Measurements from ENCODE around the gene ZMYND8.
"Not testable (repeated sequence)": the region's sequence is repeated elsewhere in the genome, so short reads cannot be mapped to it uniquely, and the experiment has no call there.

ZMYND8 gene

DNA sequence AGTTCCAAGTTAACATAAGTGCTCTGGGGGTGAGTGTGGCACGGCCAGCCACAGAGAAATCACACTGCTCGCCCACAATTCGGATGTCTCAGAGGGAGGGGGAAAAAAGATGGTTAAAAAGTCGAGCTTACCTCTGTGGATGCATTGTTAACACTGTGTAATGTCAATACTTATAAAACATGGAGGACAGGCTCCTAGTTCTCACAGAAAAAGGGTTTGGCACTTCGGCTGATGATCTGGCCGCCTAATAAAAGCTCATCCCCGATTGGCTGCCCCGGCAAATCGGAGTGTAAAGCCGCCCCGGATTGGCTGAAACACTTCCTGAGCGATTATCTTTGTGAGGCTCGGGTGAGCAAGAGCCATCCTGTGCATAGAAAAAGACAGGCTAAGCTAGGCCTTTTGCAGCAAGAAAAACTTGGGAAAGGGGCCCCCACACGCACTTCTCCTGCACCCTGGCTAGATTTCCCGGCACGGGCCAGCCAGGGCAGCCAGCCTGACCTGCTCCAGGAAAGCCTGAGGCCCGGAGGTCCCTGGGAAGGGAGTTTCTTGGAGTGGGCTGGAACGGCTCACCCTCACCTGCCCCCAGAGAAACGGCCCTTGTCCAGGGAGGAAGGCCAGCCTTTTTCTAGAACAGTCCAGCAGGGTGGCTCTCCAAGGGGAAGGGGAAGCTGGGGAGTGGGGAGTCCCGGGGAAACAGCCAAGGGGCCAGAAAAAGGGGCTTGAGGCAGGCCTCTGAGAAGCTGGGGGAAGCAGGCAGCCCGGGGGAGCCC is at the start of gene ZMYND8:
ZMYND8 (minus strand) TSS at position 174 of the 770 bp plus-strand sequence; CDS start at position 145, 29 bp downstream.
- DNase-seq, result peak; percentile 98

DNA sequence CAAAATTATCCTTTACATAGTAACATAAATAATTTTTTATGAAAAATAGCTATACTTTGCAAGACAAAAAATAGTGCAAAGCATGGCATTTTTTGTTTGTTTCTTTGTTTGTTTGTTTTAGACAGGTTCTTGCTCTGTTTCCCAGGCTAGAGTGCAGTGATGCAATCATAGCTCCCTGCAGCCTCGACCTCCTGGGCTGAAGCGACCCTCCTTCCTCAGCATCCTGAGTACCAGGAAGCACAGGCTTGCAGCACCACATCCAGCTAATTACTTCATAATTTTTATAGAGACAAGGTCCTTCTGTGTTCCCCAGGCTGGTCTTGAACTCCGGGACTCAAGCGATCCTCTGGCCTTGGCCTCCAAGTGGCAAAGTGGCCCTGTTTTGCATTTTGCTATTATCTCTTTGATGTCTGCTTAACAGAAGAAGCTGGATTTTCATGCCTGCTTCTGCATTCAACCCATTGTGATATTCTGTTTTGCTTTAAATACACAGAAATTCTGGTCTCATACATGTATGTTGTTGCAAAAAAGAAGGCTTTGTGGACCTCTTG is 49.4 kb upstream of the ZMYND8 start:
- DNase-seq, result no peak

DNA sequence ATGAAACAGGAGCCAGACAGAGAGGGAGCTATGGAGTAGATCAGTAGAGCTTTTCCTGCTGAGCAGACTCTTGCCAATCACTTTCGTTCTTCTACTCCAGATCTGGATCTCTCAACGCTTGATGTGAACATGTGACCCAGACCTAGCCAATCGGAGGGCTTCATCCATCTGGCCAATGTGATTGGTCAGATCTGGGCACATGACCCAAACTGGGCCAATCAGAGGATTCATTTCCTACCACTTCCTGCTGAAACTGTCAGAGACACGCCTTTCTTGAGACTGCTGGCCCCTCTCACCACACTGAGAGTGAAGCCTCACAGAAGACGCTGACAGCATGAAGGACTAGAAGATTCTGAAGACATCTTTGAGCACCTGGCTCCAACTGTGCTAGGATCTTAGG is 44.2 kb upstream of the ZMYND8 start:
- no peak for DNase-seq

DNA sequence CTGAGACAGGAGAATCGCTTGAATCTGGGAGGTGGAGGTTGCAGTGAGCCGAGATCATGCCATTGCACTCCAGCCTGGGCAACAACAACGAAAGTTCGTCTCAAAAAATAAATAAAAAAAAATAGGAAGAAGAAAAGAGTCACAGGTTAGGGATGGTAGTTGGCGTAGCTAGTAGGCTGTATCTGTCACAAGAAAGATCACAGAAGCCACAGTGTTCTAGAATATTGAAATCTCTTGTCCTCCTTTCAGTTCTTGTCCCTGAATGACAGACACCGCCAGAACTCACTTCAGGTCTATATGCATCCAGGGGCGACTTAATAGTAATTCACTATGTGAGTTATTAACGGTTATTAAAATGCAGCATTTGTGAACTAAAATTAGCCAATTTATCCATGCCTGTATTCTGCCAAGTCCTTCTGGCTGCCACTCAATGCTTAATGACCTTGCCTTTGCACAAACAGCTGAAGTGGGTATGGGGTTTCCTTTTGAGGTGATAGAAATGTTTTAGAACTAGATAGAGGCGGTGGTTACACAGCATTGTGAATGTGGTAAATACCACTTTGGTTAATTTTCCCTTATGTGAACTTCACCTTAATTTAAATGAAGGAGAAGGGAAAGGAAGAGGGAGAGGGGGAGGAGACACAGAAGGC is 41.3 kb upstream of the ZMYND8 start:
- no peak for DNase-seq

DNA sequence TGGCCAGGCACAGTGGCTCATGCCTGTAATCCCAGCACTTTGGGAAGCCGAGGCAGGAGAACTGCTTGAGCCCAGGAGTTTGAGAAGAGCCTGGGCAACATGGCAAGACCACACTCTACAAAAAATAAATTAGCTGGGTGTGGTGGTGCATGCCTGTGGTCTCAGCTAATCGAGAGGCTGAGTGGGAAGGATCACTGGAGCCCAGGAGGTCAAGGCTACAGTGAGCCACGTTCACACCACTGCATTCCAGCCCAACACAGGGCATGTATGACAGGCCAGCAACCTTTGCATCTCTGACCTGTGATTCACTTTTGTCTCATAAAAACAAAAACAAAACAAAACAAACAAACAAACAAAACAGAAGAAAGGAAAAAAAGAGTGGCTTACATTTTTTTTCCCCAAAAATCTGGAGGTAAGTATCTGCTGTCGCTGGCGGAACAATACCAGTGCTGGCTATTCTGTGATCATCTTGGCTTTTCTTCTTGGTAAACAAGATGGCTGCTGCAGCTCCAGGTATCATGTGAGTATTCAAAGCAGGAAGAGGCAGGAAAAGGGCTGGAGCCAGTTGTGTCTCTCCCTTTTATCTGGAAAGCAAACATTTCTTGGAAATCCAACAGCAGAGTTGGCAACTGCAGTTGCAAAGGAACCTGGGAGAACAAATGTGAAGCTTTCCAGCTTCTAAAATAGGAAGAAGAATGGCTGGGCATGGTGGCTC is 40.4 kb upstream of the ZMYND8 start:
- no peak for DNase-seq

DNA sequence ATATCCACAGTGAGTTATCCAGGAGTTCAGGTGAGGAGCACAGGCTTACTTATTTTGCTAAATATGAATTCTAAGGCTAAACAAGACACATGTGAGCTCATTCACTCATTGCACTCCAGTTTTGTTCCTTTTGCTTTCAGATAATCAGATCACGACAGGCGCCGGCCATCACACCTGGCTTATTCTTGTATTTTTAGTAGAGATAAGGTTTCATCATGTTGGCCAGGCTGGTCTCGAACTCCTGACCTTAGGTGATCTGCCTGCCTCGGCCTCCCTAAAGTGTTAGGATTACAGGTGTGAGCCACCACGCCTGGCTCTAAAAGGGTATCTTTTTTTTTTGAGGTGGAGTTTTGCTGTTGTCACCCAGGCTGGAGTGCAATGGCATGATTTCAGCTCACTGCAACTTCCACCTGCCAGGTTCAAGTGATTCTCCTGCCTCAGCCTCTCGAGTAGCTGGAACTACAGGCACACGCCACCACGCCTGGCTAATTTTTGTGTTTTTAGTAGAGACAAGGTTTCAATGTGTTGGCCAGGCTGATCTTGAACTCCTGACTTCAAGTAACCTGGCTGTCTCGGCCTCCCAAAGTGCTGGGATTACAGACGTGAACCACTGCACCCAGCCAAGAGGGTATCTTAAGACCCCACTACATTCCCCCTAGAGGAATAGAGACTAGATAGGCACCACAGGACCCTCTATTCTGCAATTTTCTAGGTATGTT is 37.5 kb upstream of the ZMYND8 start:
- DNase-seq, result not testable (repeated sequence)

DNA sequence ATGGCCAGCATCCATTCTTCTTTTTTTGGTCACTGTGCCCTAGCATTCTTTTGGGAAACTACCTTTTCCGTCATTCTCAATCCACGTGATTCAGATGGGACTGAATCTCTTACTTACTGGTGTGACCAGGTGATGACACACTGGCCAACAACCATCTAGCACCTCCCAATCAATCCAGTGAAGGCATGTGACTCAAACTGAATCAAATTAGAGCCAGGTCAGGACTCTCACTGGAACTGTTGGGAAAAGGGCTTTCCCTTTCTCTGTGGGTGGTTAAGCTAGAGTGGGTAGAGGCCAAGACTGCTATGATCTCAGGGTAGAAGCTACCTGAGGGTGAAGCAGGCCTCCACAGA is 36.2 kb upstream of the ZMYND8 start:
- no peak for DNase-seq

DNA sequence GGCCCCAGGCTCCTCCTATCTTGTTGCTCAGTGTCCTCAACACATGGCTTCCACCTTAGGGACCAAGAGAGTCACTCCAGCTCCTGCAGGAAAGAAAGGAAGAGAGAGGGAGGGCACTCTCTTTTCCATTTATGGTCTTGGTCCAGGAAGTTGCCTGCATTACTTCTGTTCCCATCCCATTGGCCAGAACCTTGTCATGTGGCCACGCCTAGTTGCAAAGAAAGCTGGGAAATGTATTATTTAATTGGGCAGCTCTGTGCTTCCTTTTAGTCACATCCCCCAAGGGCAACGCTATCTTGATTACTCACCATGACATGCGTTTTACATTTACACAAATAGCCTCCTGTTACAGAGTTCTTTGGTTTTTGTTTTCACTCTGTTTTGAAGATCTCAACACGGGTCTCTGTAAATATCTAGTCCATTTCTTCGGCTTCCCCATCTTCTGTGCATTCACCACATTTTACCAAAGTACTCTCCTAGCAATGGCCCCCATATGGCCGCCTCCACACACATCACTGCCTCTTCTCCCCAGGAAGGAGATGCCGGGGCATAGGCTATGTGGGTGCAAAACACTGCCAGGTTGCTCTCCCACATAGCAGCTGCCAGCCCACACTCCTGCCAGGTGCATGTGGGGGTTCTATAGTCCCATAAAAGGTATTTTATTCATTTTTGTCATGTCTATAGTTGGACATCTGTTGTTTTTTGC is 35.7 kb upstream of the ZMYND8 start:
- DNase-seq, result no peak

DNA sequence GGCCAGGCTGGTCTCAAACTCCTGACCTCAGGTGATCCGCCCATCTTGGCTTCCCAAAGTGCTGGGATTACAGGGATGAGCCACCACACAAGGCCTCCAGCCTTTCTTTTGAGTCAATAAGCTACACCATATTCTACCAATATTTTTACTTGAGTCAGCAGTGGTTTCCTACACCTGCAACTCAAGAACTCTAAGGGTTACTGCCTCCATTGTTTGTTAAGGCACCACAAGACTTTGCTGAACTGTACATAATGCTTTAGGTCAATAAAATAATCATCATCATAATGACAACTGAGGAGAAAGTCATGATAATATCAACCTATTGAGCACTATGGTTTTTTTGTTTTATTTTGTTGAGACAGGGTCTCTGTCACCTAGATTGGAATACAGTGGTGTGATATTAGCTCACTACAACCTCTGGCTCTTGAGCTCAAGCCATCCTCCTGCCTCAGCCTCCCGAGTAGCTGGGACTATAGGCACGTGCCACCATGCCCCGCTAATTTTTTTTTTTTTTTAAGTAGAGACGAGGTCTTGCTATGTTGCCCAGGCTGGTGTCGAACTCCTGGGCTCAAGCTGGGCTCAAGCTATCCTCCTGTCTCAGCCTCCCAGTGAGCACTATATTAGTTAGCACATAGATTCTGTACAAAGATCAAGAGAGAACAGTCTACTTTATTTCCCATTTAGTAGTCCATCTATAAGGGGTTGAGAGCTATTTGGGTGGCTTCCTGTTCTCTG is 34.9 kb upstream of the ZMYND8 start:
- no peak for DNase-seq

DNA sequence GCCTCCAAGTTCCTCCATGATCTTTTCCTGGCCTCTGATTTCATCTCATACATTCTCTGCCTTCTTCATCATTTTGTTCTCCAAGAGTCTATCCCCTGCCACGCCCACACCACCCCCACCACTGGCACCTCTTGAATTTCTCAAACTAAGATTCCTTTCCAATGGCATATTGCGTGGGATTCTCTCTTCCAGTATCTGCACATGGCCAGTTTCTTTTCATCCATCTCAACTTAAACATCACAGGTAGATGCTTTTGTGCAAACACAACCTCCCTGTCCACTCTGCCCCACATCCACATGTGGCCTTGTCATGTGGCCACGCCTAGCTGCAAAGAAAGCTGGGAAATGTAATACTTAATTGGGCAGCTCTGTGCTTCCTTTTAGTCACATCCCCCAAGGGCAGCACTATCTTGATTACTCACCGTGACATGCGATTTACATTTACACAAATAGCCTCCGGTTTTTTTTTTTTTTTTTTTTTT is 33.4 kb upstream of the ZMYND8 start:
- DNase-seq, result no peak

DNA sequence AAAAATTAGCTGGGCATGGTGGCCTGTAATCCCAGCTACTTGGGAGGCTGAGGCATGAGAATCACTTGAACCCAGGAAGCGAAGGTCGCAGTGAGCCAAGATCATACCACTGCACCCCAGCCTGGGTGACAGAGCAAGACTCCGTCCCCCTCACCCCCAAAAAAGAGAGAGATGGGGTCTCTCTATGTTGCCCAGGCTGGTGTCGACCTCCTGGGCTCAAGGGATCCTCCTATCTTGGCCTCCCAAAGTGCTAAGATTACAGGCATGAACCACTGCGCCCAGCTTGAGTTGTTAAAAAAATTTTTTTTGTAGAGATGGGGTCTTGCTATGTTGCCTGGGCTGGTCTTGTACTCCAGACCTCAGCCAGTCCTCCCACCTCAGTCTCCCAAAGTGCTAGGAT is 29.5 kb upstream of the ZMYND8 start:
- not testable (repeated sequence) for DNase-seq

DNA sequence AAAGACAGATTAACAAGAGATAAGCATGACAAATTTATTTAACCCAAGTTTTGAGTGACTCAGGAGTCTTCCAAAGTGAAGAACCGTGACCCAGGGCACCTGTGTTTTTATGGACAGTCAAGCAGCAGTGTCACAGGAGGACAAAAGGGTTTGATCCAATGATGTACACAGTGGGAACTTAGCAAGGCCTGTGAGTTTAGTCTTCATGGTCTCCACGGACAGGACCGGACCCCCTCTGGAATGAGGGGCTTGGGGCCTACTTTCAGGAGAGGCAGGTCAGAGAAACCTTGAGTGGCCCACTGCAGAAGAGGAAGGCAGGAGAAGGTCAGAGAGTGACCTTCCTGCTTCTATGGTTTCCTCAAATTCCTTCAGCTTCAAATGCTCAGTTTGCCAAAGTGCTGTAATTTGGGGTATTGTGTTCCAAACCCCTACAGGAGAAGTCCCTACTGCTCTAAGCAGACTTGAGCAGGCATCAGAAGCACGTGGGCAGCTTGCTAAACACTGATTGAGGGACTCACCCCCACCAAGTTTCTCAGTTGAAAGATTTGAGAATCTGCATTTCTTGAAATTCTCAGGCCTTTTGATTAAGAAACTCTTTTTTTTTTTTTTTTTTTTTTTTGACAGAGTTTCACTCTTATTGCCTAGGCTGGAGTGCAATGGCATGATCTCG is 26.4 kb upstream of the ZMYND8 start:
- DNase-seq, result no peak

DNA sequence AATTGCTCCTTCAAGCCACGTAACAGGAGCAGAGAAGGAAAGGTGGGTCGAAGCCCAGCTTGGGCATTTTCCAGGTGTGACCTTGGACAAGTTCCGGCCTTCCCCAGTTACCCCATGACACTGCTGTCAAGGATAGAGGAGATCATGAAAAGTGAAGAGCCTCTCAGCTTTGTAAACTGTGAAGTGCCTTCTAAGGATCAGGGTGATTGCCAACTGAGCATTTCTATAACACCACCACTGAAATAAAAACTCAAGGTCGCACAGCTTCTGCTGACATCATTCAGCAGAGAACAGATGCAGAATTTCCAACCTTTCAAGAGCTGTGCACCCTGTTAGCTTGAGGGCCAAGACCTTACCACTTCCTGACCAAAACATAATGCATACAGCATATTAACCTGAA is 24.0 kb upstream of the ZMYND8 start:
- DNase-seq, result no peak

DNA sequence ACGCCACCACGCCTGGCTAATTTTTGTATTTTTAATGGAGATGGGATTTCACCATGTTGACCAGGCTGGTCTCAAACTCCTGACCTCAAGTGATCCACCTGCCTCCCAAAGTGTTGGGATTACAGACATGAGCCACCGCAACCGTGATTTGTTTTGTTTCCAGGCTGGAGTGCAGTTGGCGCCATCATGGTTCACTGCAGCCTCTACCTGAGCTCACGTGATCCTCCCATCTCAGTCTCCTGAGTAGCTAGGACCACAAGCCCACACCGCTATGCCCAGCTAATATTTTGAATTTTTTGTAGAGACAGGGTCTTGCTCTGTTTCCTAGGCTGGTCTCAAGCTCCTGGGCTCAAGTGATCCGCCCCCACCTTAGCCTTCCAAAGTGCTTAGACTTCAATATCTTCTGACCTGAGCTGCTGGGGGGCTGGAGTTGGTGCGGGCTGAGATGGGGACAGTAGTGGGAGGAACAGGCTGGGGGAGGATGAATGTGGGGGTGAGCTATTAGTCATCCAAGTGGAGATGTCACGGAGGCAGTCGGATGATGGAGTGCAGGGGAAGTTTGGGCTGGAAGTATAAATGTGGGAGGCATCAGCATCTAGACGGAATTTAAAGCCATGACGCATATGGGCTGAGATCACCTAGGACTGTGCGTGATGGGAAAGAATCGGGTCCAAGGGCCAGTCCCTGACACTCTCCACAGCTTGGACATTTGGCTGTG is 23.1 kb upstream of the ZMYND8 start:
- DNase-seq, result no peak

DNA sequence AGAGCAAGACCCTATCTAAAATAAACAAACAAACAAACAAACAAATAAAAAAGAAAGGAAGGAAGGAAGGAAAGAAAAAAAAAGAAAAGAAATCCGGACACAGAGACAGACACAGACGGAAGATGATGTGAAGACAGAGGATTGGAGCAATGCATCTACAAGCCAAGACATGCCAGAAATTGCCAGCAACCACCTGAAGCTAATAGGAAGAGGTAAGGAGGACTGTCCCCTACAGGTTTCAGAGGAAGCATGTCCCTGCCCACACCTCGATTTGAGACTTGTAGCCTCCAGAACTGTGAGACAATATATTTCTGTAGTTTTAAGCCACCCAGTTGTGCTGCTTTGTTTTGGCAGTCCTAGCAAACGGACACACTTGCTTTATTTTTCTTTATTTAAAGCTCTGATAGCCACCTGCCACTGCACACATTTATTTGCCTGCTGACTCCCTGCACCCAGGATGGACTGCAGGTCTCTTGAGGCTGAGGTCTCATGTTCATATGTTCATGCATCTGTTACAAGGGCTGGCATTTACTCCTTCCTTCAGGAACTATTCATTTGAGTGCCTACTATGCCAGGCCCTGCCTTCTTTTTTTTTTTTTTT is 20.7 kb upstream of the ZMYND8 start:
- no peak for DNase-seq

DNA sequence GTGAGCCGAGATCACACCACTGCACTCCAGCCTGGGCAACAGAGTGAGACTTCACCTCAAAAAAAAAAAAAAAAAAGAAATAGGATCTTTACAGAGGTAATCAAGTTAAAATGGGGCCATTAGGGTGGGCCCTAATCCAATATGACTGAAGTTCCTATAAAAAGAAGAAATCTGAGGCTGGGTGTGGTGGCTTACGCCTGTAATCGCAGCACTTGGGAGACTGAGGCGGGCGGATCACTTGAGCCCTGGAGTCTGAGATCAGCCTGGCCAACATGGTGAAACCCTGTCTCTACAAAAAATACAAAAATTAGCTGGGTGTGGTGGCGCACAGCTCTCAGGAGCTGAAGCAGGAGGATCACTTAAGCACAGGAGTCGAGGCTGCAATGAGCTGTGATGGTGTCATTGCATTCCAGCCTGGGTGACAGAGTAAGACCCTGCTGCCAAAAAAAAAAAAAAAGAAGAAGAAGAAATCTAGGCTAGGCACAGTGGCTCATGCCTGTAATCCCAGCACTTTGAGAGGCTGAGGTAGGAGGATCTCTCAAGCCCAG is 19.7 kb upstream of the ZMYND8 start:
- not testable (repeated sequence) for DNase-seq

DNA sequence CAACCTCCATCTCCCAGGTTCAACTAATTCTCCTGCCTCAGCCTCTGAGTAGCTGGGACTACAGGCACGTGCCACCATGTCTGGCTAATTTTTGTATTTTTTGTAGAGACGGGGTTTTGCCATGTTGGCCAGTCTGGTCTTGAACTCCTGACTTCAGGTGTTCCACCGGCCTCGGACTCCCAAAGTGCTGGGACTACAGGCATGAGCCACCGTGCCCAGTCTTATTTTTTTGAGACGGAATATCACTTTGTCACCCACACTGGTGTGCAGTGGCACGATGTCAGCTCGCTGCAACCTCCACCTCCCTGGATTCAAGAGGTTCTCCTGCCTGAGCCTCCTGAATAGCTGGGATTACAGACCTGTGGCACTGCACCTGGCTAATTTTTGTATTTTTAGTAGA is 17.6 kb upstream of the ZMYND8 start:
- DNase-seq, result not testable (repeated sequence)

DNA sequence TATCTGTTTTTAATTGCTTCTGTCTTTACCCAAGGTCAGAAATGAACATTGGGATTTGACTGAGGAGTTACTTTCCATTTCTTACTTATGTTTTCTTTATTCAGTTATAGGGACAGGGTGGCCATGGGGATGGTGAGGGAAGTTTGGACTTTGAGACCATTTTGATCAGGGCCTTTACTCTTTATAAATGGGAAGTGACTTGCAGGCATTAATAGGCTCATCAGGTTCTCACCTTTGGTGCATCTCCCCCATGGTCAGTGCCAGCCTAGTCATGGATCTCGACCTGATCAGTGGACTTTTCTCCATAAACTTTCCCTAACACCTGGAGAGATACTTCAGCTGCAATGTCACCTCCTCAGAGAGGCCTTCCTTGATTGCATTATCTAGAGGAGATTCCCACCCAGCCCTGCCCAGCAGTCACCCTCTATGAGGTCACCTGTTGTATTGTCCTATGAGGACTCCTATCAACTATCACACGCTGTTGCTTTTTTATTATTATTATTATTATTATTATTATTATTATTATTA is 16.8 kb upstream of the ZMYND8 start:
- no peak for DNase-seq
